ENCODE results near the gene DDX5.

DDX5 gene

DNA sequence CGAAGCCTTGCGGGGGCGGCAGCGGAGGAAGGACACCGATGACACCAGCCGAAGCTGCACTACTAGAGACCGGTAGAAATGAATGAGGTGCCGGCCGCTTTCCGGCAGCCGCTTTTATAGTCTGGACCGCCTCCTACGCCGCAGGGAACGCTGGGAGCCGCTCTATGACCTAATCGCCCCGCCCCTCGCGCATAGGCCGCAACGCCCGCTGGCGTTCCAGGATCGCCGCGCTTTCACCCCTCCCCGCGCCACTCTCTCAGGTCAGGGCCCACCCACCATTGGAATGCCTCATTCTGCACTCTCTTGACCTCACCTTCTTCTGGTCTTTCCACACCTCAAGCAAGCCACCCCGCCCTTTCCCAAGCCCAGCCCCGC, at the start of gene DDX5:
DDX5 (minus strand) TSS at position 89 of the 375 bp plus-strand sequence. CDS start 170 bp downstream, outside the sequence.
- DNase-seq (ENCODE audit: low spot score): peak; percentile 94

- DNase-seq (ENCODE audit: low spot score): no peak
Observed at GRCh38 chr17:64555281-64555680, 49.2 kb upstream of the DDX5 start.

DNA sequence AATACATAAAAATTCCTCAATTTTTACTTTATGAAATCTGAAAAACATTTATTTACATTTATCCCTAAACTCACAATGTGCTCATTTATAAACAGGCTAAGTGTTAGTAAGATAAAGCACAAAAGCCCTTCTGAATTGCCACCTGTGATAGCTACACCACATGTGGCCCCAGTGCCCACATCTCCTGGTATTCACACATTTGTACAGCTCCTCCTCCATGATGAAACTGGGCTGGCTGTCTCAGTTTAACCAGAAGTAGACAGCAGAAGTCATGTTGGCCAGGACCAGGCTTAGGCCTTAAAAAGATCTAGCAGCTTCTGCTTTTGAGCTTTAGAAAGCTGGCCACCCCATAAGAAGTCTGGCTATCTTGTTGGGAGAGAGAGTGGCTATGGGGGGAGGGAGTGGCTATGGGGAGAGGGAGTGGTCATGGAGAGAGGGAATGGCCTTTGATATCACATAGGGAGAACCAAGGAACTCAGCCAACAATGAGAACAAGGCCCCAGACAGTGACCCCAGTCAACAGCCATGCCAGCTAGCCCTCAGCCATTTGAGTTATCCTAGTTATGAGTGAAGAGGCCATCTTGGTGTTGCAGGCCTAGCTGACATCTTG, 48.0 kb upstream of the DDX5 start:
- no peak for DNase-seq (ENCODE audit: low spot score)

- no peak for DNase-seq (ENCODE audit: low spot score)
Observed at GRCh38 chr17:64551461-64551860, 45.4 kb upstream of the DDX5 start.

DNA sequence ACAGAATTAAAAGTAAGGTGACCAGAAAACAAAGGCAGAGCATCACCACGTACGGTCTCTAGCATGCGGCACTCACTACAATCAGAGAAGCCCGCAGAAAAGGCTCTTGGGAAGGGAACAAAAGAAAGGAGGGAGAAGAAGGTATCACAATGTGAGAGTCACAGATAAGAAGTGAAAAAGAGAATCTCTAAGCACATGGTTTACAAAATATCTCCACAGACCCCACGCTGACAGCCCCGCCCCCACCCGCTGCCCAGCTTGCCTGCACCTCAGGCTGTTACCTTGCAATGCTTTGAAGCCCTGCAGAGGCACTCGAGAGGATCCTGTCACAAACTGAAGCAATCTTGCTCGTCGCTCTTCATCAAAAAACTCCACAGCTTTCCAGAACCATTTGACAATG, 41.2 kb upstream of the DDX5 start:
- no peak for DNase-seq (ENCODE audit: low spot score)

GRCh38 chr17:64546716-64547115, 40.6 kb upstream of the DDX5 start:
- DNase-seq (ENCODE audit: low spot score): no peak

DNA sequence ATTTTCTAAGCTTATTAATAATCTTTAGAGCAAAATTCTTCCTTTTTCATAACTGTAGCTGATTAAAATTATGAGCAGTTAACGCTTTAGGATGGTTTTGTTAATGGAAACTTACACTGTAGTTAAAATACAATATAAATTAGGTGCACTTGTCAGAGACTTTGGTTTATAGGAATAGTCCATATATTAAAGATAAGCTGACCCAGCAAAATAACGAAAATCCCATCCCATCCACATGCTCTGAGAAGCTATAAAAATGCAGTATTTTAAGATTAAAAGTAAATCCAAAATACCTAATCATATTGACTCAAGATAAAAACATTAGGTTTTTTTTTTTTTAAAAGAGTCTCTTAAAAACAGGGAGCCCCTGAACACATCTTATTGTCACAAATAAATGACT, 38.7 kb upstream of the DDX5 start:
- no peak for DNase-seq (ENCODE audit: low spot score)

GRCh38 chr17:64540118-64540776, 34.2 kb upstream of the DDX5 start:
- no peak for DNase-seq (ENCODE audit: low spot score)

GRCh38 chr17:64538508-64539130, 32.5 kb upstream of the DDX5 start:
- DNase-seq (ENCODE audit: low spot score): no peak

DNA sequence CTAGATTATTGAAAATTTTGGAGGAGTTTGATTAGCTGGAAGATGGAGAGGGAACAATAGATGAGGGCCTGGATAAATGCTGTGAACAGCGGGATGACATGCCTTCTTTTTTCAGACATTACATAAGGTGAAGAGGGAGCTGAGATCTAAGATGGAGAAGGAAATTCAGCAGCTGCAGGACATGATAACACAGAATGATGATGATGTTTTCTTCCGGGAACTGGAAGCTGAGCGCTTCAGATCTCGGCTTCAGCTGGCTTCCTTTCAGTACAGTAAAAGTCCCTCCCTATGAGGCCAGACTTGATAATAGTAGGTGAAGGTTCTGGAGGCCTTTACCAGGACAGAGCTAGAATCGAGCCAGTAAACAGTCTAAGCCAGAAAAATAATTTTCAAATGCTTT, 31.4 kb upstream of the DDX5 start:
- no peak for DNase-seq (ENCODE audit: low spot score)

- no peak for DNase-seq (ENCODE audit: low spot score)
Observed at GRCh38 chr17:64536913-64537312, 30.8 kb upstream of the DDX5 start.

- DNase-seq (ENCODE audit: low spot score): no peak
Observed at GRCh38 chr17:64535357-64535756, 29.3 kb upstream of the DDX5 start.

DNA sequence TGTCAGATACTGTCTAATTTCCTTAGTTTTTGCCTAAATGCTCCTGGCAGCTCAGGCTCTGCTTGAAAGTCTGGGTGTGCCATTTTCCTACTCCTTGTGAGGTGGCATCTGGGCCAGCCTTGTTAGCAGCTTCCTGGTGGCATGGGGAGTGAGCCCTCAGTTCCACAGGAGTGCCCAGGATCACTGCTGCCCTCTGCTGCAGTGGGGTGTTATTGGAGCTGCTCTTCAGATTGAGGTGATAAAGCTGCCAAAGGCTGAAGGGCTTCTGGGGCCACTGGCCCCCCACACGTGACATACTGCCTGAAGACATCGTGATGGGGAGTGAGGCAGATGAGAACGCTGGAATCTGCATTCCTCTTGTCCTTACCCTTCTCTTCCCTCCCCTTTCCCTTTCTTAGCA, 28.1 kb upstream of the DDX5 start:
- no peak for DNase-seq (ENCODE audit: low spot score)

- no peak for DNase-seq (ENCODE audit: low spot score)
Observed at GRCh38 chr17:64533784-64534183, 27.7 kb upstream of the DDX5 start.

GRCh38 chr17:64532409-64532808, 26.3 kb upstream of the DDX5 start:
- DNase-seq (ENCODE audit: low spot score): no peak

DNA sequence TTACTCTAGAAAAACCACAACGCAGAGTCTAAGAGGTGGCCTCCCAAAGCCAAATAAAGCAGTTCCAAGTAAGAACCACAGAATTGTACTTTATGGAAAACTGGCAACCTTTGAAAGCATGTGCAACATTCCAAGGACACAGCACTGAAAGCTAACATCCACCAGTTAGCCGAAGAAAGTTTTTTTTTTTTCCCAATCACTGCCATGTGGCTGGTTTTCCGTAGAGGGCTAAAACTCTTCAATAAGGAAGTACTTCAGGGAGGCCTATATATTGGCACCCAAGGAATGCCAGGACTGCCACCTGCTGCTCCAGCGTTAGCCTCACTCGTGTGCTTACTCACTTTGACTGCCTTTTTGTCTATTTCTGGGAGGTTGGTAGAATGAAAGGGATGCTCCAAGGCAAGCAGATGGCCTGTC, 25.9 kb upstream of the DDX5 start:
- DNase-seq (ENCODE audit: low spot score): no peak

- no peak for DNase-seq (ENCODE audit: low spot score)
Observed at GRCh38 chr17:64529221-64529620, 23.1 kb upstream of the DDX5 start.

DNA sequence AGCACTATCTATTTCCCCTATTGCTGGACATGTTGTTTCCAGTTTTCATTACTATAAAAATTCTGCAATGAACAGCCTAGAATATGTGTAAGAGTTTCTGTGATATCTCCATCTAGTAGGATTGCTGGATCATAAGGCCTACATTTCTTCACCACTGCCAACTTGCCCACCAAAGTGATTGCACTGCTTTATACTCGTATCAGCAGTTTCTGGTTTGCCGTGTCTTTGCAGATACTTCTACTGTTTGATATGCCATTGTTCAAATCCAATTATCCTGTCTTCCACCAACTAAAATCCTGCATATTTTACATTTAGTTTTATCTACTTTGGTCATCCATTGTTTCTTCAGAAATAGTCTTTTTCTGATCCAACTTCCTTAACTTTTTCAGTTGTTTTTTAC, 21.8 kb upstream of the DDX5 start:
- no peak for DNase-seq (ENCODE audit: low spot score)

- no peak for DNase-seq (ENCODE audit: low spot score)
Observed at GRCh38 chr17:64520359-64520758, 14.3 kb upstream of the DDX5 start.

GRCh38 chr17:64519601-64520000, 13.5 kb upstream of the DDX5 start:
- no peak for DNase-seq (ENCODE audit: low spot score)

GRCh38 chr17:64515829-64516228, 9.7 kb upstream of the DDX5 start:
- DNase-seq (ENCODE audit: low spot score): no peak

- DNase-seq (ENCODE audit: low spot score): no peak
Observed at GRCh38 chr17:64515419-64515818, 9.3 kb upstream of the DDX5 start.

DNA sequence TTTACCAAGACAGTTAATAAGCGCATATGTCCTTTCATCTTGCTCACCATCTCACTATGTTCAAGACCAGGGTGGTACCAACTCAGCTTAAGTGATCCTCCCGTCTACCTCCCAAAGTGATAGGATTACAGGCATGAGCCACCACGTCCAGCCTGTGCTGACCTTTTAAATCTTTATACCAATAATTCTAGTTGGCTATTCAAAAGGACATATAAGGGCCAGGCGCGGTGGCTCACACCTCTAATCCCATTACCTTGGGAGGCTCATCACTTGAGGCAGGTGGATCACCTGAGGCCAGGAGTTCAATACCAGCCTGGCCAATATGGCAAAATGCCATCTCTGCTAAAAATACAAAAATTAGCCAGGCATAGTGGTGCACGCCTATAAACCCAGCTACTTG, 3.1 kb upstream of the DDX5 start:
- DNase-seq (ENCODE audit: low spot score): no peak

GRCh38 chr17:64508683-64509082, 2.6 kb upstream of the DDX5 start:
- DNase-seq (ENCODE audit: low spot score): no peak
